Testis (tissue), 3 donors: ENCODE measurements around the gene ST8SIA5. TPM values are rescaled to one million over a fixed set of nuclear protein-coding genes. Genes with fewer than 3 reads are reported as not detected.

Experiments used
- polyA plus RNA-seq: library from polyadenylated mRNA; stranded (reverse); fragments of 350-450 nt; fragmentation: Illumina TruSeq; extraction: RNeasy Lipid Tissue Mini Kit (QIAGEN cat#74804); gene quantifications from one replicate; pipeline ENCODE4 v1.2.3, GENCODE V29; 2014; ENCODE audit warnings: low read depth, low replicate concordance; ENCODE audit not compliant: insufficient read depth
- small RNA-seq, 2 donors: library from RNA; depleted of rRNA; stranded (forward); fragments of <200 nt; gene quantifications; one replicate each; pipeline ENCODE3, GENCODE V24; 2016
- total RNA-seq, 2 donors: library from RNA; depleted of rRNA; stranded (reverse); fragments of >200 nt; gene quantifications; one replicate each; pipeline ENCODE4 v1.2.3, GENCODE V29; 2016

The ST8SIA5 gene
- total and polyA plus RNA-seq, 3 donors from 2014 or later = 1.3 to 2.1 (median 1.6) TPM

Small RNA genes lying within 50 kb of the gene (small RNA-seq; reads per million reads assigned to genes)
- gene AC090311.1 = 0 reads per million in 2 donors

Other genes starting within 250 kb of the ST8SIA5 start
- gene LOXHD1, start 99.8 kb downstream of the ST8SIA5 start, total RNA-seq = 10 to 100 TPM; 11.3 to 29.6 TPM
- gene LOXHD1, start 99.8 kb downstream of the ST8SIA5 start, polyA plus RNA-seq = 59.4 TPM
- 10 to 100 TPM; 74.6 to 96.7 TPM for gene PIAS2, start 160.5 kb upstream of the ST8SIA5 start, total RNA-seq
- 318 TPM for gene PIAS2, start 160.5 kb upstream of the ST8SIA5 start, polyA plus RNA-seq
- gene KATNAL2, start 160.5 kb upstream of the ST8SIA5 start, total RNA-seq = 10 to 100 TPM; 17.5 to 36.8 TPM
- 36.2 TPM for gene KATNAL2, start 160.5 kb upstream of the ST8SIA5 start, polyA plus RNA-seq